Loucy (cell line): ENCODE measurements around the gene LDLRAD4.

ENCODE experiments used
- EZH2phosphoT487 ChIP-seq: fragments of 200-600 bp; IDR thresholded peaks from 2 replicates; pipeline ENCODE4 v1.6.1; 2018; ENCODE audit warnings: antibody characterized with exemption, mild to moderate bottlenecking, moderate library complexity, borderline replicate concordance
- TF ChIP-seq, protein P1 (sequence below): fragments of 200-600 bp; sonication (generic); conservative IDR thresholded peaks from 2 replicates; pipeline ENCODE4 v1.5.1; 2014; ENCODE audit warnings: mild to moderate bottlenecking, antibody characterized with exemption, low read length

GRCh38 chr18:13640266-13640860 is 421.8 kb downstream of the LDLRAD4 start:
- TF ChIP-seq, protein P1, sequence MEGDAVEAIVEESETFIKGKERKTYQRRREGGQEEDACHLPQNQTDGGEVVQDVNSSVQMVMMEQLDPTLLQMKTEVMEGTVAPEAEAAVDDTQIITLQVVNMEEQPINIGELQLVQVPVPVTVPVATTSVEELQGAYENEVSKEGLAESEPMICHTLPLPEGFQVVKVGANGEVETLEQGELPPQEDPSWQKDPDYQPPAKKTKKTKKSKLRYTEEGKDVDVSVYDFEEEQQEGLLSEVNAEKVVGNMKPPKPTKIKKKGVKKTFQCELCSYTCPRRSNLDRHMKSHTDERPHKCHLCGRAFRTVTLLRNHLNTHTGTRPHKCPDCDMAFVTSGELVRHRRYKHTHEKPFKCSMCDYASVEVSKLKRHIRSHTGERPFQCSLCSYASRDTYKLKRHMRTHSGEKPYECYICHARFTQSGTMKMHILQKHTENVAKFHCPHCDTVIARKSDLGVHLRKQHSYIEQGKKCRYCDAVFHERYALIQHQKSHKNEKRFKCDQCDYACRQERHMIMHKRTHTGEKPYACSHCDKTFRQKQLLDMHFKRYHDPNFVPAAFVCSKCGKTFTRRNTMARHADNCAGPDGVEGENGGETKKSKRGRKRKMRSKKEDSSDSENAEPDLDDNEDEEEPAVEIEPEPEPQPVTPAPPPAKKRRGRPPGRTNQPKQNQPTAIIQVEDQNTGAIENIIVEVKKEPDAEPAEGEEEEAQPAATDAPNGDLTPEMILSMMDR, result no peak
- TF ChIP-seq EZH2phosphoT487, result no peak
